GM21528 (cell line): Measurements from ENCODE around the gene SLC5A11.

Experiments used
- ATAC-seq: cut with Tn5 transposase; IDR thresholded peaks from one replicate; pipeline ENCODE4 v1.9.1; 2021; ENCODE audit warnings: mild to moderate bottlenecking, moderate library complexity; ENCODE audit not compliant: unreplicated experiment, low FRiP score

SLC5A11 gene

GRCh38 chr16:24909856-24910255, 64.1 kb downstream of the SLC5A11 start:
- no peak for ATAC-seq

GRCh38 chr16:24915019-24915418, 69.3 kb downstream of the SLC5A11 start:
- no peak for ATAC-seq

GRCh38 chr16:24915576-24915975, 69.8 kb downstream of the SLC5A11 start:
- ATAC-seq = no peak

GRCh38 chr16:24917236-24917635, 71.5 kb downstream of the SLC5A11 start:
- no peak for ATAC-seq

- ATAC-seq = no peak
Measured at GRCh38 chr16:24917891-24918290, 72.1 kb downstream of the SLC5A11 start.

GRCh38 chr16:24918641-24919040, 72.9 kb downstream of the SLC5A11 start:
- no peak for ATAC-seq

- no peak for ATAC-seq
Measured at GRCh38 chr16:24919536-24919935, 73.8 kb downstream of the SLC5A11 start.

- no peak for ATAC-seq
Measured at GRCh38 chr16:24920568-24920967, 74.8 kb downstream of the SLC5A11 start.

- no peak for ATAC-seq
Measured at GRCh38 chr16:24921229-24921628, 75.5 kb downstream of the SLC5A11 start.

- no peak for ATAC-seq
Measured at GRCh38 chr16:24925163-24925562, 79.4 kb downstream of the SLC5A11 start.

GRCh38 chr16:24929409-24929808, 83.6 kb downstream of the SLC5A11 start:
- ATAC-seq = no peak

GRCh38 chr16:24930440-24930839, 84.7 kb downstream of the SLC5A11 start:
- no peak for ATAC-seq

- no peak for ATAC-seq
Measured at GRCh38 chr16:24931091-24931490, 85.3 kb downstream of the SLC5A11 start.

GRCh38 chr16:24935336-24935735, 89.6 kb downstream of the SLC5A11 start:
- ATAC-seq = no peak

- ATAC-seq = no peak
Measured at GRCh38 chr16:24936151-24936550, 90.4 kb downstream of the SLC5A11 start.

GRCh38 chr16:24939224-24939623, 93.5 kb downstream of the SLC5A11 start:
- no peak for ATAC-seq

GRCh38 chr16:24939738-24940137, 94.0 kb downstream of the SLC5A11 start:
- ATAC-seq = no peak

GRCh38 chr16:24943471-24943870, 97.7 kb downstream of the SLC5A11 start:
- ATAC-seq = no peak

GRCh38 chr16:24944206-24944605, 98.4 kb downstream of the SLC5A11 start:
- ATAC-seq = no peak

- ATAC-seq = no peak
Measured at GRCh38 chr16:24946155-24946554, 100.4 kb downstream of the SLC5A11 start.

GRCh38 chr16:24950275-24950674, 104.5 kb downstream of the SLC5A11 start:
- ATAC-seq = no peak

GRCh38 chr16:24953306-24953705, 107.5 kb downstream of the SLC5A11 start:
- no peak for ATAC-seq

- ATAC-seq = no peak
Measured at GRCh38 chr16:24953721-24954120, 108.0 kb downstream of the SLC5A11 start.
